Fibroblast of lung (primary cell): ENCODE data around the gene MYO18B. TPM values are rescaled to one million over a fixed set of nuclear protein-coding genes. Genes with fewer than 3 reads are reported as not detected.

ENCODE experiments used
- DNase-seq, 2 donors: peaks; one replicate each; pipeline versions ENCODE4 v3.0.0 to v3.0.0-alpha.2; 2010; ENCODE audit warnings: low read depth in 2 of 2
- H2AFZ ChIP-seq: 2 replicates; pipeline ENCODE4 v1.5.1; 2012; ENCODE audit warnings: low read length, control low read depth, inconsistent platforms
- H3K27ac ChIP-seq: 2 replicates; pipeline ENCODE4 v1.5.1; 2011; ENCODE audit warnings: low read length, control low read depth; ENCODE audit not compliant: insufficient read depth
- H3K27me3 ChIP-seq: 2 replicates; pipeline ENCODE4 v1.5.1; 2011; ENCODE audit warnings: mild to moderate bottlenecking, low read length; ENCODE audit not compliant: control insufficient read depth, insufficient read depth
- H3K36me3 ChIP-seq: 2 replicates; pipeline ENCODE4 v1.5.1; 2011; ENCODE audit warnings: low read length; ENCODE audit not compliant: control insufficient read depth, insufficient read depth
- H3K4me1 ChIP-seq: 2 replicates; pipeline ENCODE4 v1.5.1; 2011; ENCODE audit warnings: low read length; ENCODE audit not compliant: control insufficient read depth, insufficient read depth; ENCODE audit errors: extremely low read depth
- H3K4me2 ChIP-seq: 2 replicates; pipeline ENCODE4 v1.5.1; 2011; ENCODE audit warnings: low read length, control low read depth; ENCODE audit not compliant: insufficient read depth; ENCODE audit errors: extremely low read depth
- H3K4me3 ChIP-seq, 4 experiments: fragments of 200-600 bp in 1 of 4; sonication (generic) in 1 of 4; replicated peaks in 1 of 4; 2 replicates each; pipeline ENCODE4 v1.5.1; 2011 to 2016; ENCODE audit warnings: low read length in 4 of 4, low read depth in 3 of 4, mild to moderate bottlenecking in 3 of 4, control low read depth in 2 of 4, inconsistent platforms in 1 of 4, mixed read lengths in 1 of 4; ENCODE audit not compliant: insufficient read depth in 1 of 4; ENCODE audit errors: control extremely low read depth in 1 of 4
- H3K79me2 ChIP-seq: 2 replicates; pipeline ENCODE4 v1.5.1; 2012; ENCODE audit warnings: mild to moderate bottlenecking, low read length, inconsistent platforms; ENCODE audit not compliant: control insufficient read depth, insufficient read depth
- H3K9ac ChIP-seq: 2 replicates; pipeline ENCODE4 v1.5.1; 2011; ENCODE audit warnings: mild to moderate bottlenecking, low read length, control low read depth; ENCODE audit not compliant: insufficient read depth
- H3K9me3 ChIP-seq: 2 replicates; pipeline ENCODE4 v1.5.1; 2012; ENCODE audit warnings: low read depth, low read length; ENCODE audit not compliant: control insufficient read depth, insufficient read depth
- H4K20me1 ChIP-seq: 2 replicates; pipeline ENCODE4 v1.5.1; 2011; ENCODE audit warnings: low read length; ENCODE audit not compliant: control insufficient read depth, insufficient read depth; ENCODE audit errors: extremely low read depth
- CTCF ChIP-seq, 2 donors: IDR thresholded peaks in 1 of 2; conservative IDR thresholded peaks in 1 of 2; 1 replicate in 1 of 2; 2 replicates in 1 of 2; pipeline ENCODE4 v1.5.1; 2011 to 2012; ENCODE audit warnings: low read length in 2 of 2, control low read depth in 1 of 2, inconsistent platforms in 1 of 2, low read depth in 1 of 2, mild to moderate bottlenecking in 1 of 2
- EZH2 ChIP-seq: IDR thresholded peaks from 2 replicates; pipeline ENCODE4 v1.5.1; 2012; ENCODE audit warnings: low read length, control low read depth, mild to moderate bottlenecking; ENCODE audit errors: missing control alignments
- polyA plus RNA-seq, 2 donors: library from polyadenylated mRNA; depleted of rRNA in 1 of 2; stranded (reverse) in 1 of 2; unstranded in 1 of 2; fragments of >200 nt; gene quantifications; 2 replicates each; pipeline ENCODE4 v1.2.1, GENCODE V29; 2011 to 2012; ENCODE audit warnings: missing spikeins in 1 of 2
- total RNA-seq: library from RNA; depleted of rRNA; stranded (reverse); fragments of >200 nt; gene quantifications from 2 replicates; pipeline ENCODE4 v1.2.1, GENCODE V29; 2014

MYO18B gene
- total and polyA plus RNA-seq, 2 donors (not counting 1 experiment from before 2014, with no cell fraction given): 0.17 TPM; not detected in 1

GRCh38 chr22:26047920-26048319, 305.9 kb downstream of the MYO18B start:
- H4K20me1 ChIP-seq: no peaks in the 10 kb centered on the region
- no peak overlapping the region for H3K4me3 ChIP-seq
- H3K27me3 ChIP-seq: no peaks in the 10 kb centered on the region
- H3K36me3 ChIP-seq: no peaks in the 10 kb centered on the region
- H3K4me2 ChIP-seq: no peak overlapping the region
- H3K4me1 ChIP-seq: no peaks in the 10 kb centered on the region
- DNase-seq: no peak
- H3K79me2 ChIP-seq: no peaks in the 10 kb centered on the region
- no peak overlapping the region for H2AFZ ChIP-seq
- H3K9ac ChIP-seq: no peak overlapping the region
- H3K27ac ChIP-seq: no peak overlapping the region
- H3K9me3 ChIP-seq: no peaks in the 10 kb centered on the region
- TF ChIP-seq EZH2 (no peak), CTCF (conservative IDR thresholded peaks at IDR 0.05 in 1 of 2, IDR thresholded peaks at IDR 0.05 in 1 of 2; ENCODE audit: low read depth in 1 of 2, low read length in 2 of 2) (no peak)

- no peak for TF ChIP-seq CTCF (conservative IDR thresholded peaks at IDR 0.05 in 1 of 2, IDR thresholded peaks at IDR 0.05 in 1 of 2; ENCODE audit: low read depth in 1 of 2, low read length in 2 of 2)
- no peak for TF ChIP-seq EZH2
- Histone ChIP-seq H3K27me3 (no peaks in the 10 kb centered on the region), H2AFZ (no peak overlapping the region), H4K20me1 (no peaks in the 10 kb centered on the region), H3K4me1 (no peaks in the 10 kb centered on the region), H3K4me2 (no peak overlapping the region), H3K9me3 (no peaks in the 10 kb centered on the region), H3K9ac (no peak overlapping the region), H3K4me3 (no peak overlapping the region), H3K79me2 (no peaks in the 10 kb centered on the region), H3K36me3 (no peaks in the 10 kb centered on the region), H3K27ac (no peak overlapping the region)
- no peak for DNase-seq
Measured at GRCh38 chr22:26050079-26050478, 308.1 kb downstream of the MYO18B start.

GRCh38 chr22:26053737-26054316, 311.8 kb downstream of the MYO18B start:
- Histone ChIP-seq H3K36me3 (no peaks in the 10 kb centered on the region), H3K4me2 (no peak overlapping the region), H2AFZ (no peak overlapping the region), H3K4me3 (no peak overlapping the region), H4K20me1 (no peaks in the 10 kb centered on the region), H3K9ac (no peak overlapping the region), H3K4me1 (no peaks in the 10 kb centered on the region), H3K27me3 (no peaks in the 10 kb centered on the region), H3K79me2 (no peaks in the 10 kb centered on the region), H3K9me3 (no peaks in the 10 kb centered on the region), H3K27ac (no peak overlapping the region)
- TF ChIP-seq EZH2 (no peak), CTCF (conservative IDR thresholded peaks at IDR 0.05 in 1 of 2, IDR thresholded peaks at IDR 0.05 in 1 of 2; ENCODE audit: low read depth in 1 of 2, low read length in 2 of 2) (no peak)
- no peak for DNase-seq
